ENCODE data around the gene CSMD2.

The CSMD2 gene

DNA sequence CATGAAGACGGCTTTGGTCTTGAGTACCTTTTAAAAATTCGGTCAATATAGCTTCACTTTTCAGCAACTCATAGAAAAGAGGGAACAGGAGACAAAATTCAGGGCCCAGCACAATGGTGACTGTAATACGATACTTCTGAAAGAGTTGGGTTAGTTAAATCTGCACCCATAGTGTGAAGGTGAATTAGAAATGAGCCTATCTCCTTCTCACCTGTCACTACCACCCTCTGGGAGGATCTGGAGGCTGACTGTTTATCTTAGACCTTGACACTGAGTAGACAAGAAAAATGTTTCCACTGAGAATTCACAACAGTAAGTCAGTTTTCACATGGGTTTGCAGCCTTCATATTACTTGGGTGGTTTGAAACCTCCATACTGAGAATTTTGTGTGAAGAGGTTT, 359.0 kb downstream of the CSMD2 start:
- no peak for DNase-seq (ENCODE audit: low read depth)
- no peak overlapping the region for H3K4me3 ChIP-seq (ENCODE audit: low read depth, low read length)
- TF ChIP-seq, protein P1, sequence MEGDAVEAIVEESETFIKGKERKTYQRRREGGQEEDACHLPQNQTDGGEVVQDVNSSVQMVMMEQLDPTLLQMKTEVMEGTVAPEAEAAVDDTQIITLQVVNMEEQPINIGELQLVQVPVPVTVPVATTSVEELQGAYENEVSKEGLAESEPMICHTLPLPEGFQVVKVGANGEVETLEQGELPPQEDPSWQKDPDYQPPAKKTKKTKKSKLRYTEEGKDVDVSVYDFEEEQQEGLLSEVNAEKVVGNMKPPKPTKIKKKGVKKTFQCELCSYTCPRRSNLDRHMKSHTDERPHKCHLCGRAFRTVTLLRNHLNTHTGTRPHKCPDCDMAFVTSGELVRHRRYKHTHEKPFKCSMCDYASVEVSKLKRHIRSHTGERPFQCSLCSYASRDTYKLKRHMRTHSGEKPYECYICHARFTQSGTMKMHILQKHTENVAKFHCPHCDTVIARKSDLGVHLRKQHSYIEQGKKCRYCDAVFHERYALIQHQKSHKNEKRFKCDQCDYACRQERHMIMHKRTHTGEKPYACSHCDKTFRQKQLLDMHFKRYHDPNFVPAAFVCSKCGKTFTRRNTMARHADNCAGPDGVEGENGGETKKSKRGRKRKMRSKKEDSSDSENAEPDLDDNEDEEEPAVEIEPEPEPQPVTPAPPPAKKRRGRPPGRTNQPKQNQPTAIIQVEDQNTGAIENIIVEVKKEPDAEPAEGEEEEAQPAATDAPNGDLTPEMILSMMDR (IDR thresholded peaks at IDR 0.05; ENCODE audit: low read depth, low read length, missing control alignments), result no peak

DNA sequence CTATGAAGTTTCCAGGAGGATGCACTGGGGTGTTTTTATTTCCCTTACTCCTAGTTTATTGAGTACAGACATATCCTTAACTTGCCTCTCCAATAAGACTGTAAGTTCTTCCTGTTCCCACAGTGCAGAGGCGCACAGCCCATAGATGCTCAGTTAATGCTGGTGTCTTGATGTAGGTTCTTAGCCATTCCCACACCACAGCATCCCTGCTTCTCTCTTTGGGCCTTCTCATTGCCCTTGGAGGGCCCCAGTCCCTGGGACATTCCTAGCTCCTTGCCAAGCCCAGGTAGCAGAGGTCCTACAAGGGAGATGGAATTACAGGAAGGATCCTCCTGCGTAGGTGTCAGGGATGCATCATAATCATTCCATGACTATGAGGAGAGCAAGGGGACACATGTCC, 362.8 kb downstream of the CSMD2 start:
- DNase-seq (ENCODE audit: low read depth), result no peak
- no peak overlapping the region for H3K4me3 ChIP-seq (ENCODE audit: low read depth, low read length)
- TF ChIP-seq, protein P1 (IDR thresholded peaks at IDR 0.05; ENCODE audit: low read depth, low read length, missing control alignments), result no peak

DNA sequence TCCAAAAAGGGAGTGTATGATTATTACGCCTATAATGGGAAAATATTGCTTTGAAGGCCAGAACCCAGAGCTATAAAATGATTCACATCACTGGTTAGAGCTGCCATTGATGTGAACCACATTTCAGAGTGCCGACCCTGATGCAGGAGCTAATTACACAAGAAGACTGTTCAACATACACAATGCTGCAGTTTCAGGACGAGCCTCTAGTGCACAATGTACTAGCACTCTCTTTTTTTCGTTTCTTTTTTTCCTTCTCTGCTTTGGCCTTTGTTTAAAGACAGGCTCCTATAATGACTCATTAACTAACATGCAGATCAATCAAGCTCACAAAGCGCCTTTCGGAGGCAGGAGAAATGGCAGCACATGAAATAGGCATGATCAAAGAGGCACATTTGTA, 367.2 kb downstream of the CSMD2 start:
- H3K4me3 ChIP-seq (ENCODE audit: low read depth, low read length), result no peak overlapping the region
- no peak for DNase-seq (ENCODE audit: low read depth)
- TF ChIP-seq, protein P1 (IDR thresholded peaks at IDR 0.05; ENCODE audit: low read depth, low read length, missing control alignments), result no peak

DNA sequence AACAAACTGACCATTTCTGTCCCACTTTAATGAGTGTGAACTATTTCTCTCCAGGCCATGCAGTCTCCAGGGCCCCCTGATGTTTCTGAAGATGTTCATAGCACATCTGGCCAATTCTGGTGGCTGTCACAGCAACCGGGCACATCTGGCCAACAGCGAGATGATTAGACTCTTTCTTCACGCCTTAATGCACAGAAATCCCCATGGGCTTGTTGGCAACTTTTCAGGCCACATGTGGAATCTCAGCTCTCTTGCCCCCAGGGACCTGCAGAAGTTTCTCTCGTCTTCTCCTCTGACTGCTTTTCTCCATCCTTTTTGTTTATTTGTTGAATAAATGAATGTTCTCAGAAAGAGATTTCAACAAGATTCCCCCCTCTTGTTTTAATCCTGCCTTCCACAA, 372.4 kb downstream of the CSMD2 start:
- no peak for DNase-seq (ENCODE audit: low read depth)
- TF ChIP-seq, protein P1 (IDR thresholded peaks at IDR 0.05; ENCODE audit: low read depth, low read length, missing control alignments), result no peak
- H3K4me3 ChIP-seq (ENCODE audit: low read depth, low read length), result no peak overlapping the region

DNA sequence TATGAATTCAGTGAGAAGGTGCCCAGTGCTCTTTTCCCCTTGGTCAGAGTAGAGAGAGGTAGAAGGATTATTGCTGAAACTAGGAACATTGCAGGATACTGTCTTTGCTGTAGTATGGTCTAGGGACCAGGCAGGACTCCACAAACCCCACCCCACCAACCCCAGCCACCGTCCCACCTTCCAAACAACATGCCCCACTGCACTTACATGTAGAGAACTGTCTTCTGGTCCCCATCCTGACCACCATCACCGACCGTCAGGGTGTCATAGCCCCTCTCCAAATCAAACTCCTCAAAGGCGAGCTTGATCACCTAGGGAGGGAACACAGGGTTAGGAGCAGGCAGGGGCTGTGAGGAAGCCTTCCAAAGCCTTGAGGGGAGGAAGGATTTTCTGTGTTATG, 372.8 kb downstream of the CSMD2 start:
- H3K4me3 ChIP-seq (ENCODE audit: low read depth, low read length), result no peak overlapping the region
- TF ChIP-seq, protein P1 (IDR thresholded peaks at IDR 0.05; ENCODE audit: low read depth, low read length, missing control alignments), result no peak
- no peak for DNase-seq (ENCODE audit: low read depth)

DNA sequence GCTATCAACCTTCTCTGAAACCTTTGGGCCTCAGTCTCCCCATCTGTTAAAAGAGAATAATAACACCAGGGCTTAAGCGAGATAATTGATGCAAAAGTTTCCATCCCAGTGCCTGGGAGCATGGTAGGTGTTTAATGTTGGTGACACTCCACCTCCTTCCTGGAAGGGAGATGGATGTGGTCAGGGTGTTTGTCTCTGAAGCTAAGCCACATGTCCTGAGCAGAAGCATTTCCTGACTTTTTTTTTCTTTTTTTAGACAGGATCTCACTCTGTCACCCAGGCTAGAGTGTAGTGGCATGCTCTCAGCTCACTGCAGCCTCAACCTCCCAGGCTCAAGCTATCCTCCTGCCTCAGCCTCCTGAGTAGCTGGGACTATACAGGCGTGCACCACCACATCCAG, 373.8 kb downstream of the CSMD2 start:
- no peak overlapping the region for H3K4me3 ChIP-seq (ENCODE audit: low read depth, low read length)
- DNase-seq (ENCODE audit: low read depth), result no peak
- TF ChIP-seq, protein P1 (IDR thresholded peaks at IDR 0.05; ENCODE audit: low read depth, low read length, missing control alignments), result no peak

DNA sequence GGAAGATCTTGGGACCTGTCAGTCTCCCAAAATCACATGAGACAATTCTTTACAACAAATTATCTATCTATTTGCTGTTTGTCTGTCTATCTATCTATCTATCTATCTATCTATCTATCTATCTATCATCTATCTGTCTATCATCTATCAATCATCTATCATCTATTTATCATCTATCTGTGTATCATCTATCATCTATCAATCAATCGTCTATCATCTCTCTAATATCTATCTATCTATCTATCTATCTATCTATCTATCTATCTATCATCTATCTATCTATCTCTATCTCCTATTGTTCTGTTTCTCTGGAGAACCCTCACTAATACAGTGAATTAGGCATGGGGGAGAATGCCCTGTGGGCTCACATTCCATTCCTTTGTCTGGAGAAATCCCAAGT, 374.5 kb downstream of the CSMD2 start:
- DNase-seq (ENCODE audit: low read depth), result no peak
- TF ChIP-seq, protein P1 (IDR thresholded peaks at IDR 0.05; ENCODE audit: low read depth, low read length, missing control alignments), result no peak
- H3K4me3 ChIP-seq (ENCODE audit: low read depth, low read length), result no peak overlapping the region
